BE2C (cell line): ENCODE data around the gene ZFYVE1.
"Not testable (repeated sequence)": the region's sequence is repeated elsewhere in the genome, so short reads cannot be mapped to it uniquely, and the experiment has no call there.

ENCODE experiments used
- DNase-seq: peaks from one replicate; pipeline ENCODE4 v3.0.0-alpha.2; 2020
- H3K27me3 ChIP-seq: fragments of 250-450 bp; sonication (Bioruptor Pico); 2 replicates; pipeline ENCODE4 v1.5.1; 2020; ENCODE audit warnings: mild to moderate bottlenecking
- H3K36me3 ChIP-seq: fragments of 250-450 bp; sonication (Bioruptor Pico); 2 replicates; pipeline ENCODE4 v1.5.1; 2020; ENCODE audit warnings: mild to moderate bottlenecking
- H3K4me1 ChIP-seq: fragments of 250-450 bp; sonication (Bioruptor Pico); 2 replicates; pipeline ENCODE4 v1.5.1; 2020
- H3K4me3 ChIP-seq: 2 replicates; pipeline ENCODE4 v1.5.1; 2011; ENCODE audit warnings: low read depth, low read length
- H3K9me3 ChIP-seq: fragments of 250-450 bp; sonication (Bioruptor Pico); 2 replicates; pipeline ENCODE4 v1.5.1; 2020
- TF ChIP-seq, protein P1 (sequence below): IDR thresholded peaks from 2 replicates; pipeline ENCODE4 v1.5.1; 2012; ENCODE audit warnings: mild to moderate bottlenecking, low read depth, low read length

The ZFYVE1 gene

GRCh38 chr14:73026243-73026844, 562 bp downstream of the ZFYVE1 start:
- Histone ChIP-seq H3K4me1 (no peaks in the 10 kb centered on the region), H3K27me3 (no peaks in the 10 kb centered on the region), H3K9me3 (no peaks in the 10 kb centered on the region), H3K36me3 (peaks cover 8% of the 10 kb centered on the region; the same call in 1 of the 2 replicates), H3K4me3 (peak overlapping the region; percentile 84)
- TF ChIP-seq, protein P1, sequence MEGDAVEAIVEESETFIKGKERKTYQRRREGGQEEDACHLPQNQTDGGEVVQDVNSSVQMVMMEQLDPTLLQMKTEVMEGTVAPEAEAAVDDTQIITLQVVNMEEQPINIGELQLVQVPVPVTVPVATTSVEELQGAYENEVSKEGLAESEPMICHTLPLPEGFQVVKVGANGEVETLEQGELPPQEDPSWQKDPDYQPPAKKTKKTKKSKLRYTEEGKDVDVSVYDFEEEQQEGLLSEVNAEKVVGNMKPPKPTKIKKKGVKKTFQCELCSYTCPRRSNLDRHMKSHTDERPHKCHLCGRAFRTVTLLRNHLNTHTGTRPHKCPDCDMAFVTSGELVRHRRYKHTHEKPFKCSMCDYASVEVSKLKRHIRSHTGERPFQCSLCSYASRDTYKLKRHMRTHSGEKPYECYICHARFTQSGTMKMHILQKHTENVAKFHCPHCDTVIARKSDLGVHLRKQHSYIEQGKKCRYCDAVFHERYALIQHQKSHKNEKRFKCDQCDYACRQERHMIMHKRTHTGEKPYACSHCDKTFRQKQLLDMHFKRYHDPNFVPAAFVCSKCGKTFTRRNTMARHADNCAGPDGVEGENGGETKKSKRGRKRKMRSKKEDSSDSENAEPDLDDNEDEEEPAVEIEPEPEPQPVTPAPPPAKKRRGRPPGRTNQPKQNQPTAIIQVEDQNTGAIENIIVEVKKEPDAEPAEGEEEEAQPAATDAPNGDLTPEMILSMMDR, result no peak
- DNase-seq, result peak; percentile 11

DNA sequence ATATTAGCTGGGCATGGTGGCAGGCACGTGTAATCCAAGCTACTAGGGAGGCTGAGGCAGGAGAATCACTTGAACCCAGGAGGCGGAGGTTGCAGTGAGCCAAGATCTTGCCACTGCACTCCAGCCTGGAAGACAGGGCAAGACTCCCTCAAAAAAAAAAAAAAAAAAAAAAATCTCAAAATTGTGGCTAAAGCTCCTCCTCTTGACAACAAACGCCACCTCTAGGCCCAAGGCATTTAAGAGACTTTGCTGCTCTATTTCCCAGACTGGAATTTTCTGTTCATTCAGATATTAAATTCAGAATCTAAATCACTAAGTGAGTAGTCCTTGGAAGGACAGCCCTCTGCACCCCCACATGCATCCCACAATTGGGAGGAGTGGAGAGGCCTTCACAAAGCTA, 1.4 kb downstream of the ZFYVE1 start:
- TF ChIP-seq, protein P1, result no peak
- no peak for DNase-seq
- Histone ChIP-seq H3K36me3 (peaks cover 9% of the 10 kb centered on the region; the same call in 1 of the 2 replicates), H3K4me3 (no peak overlapping the region), H3K4me1 (no peaks in the 10 kb centered on the region), H3K9me3 (no peaks in the 10 kb centered on the region), H3K27me3 (no peaks in the 10 kb centered on the region)

- peaks cover 9% of the 10 kb centered on the region; the same call in 1 of the 2 replicates for H3K36me3 ChIP-seq
- no peak overlapping the region for H3K4me3 ChIP-seq
- TF ChIP-seq, protein P1, result no peak
- no peaks in the 10 kb centered on the region for H3K27me3 ChIP-seq
- no peaks in the 10 kb centered on the region for H3K4me1 ChIP-seq
- no peak for DNase-seq
- no peaks in the 10 kb centered on the region for H3K9me3 ChIP-seq
Observed at GRCh38 chr14:73022051-73022450, 4.9 kb downstream of the ZFYVE1 start.

DNA sequence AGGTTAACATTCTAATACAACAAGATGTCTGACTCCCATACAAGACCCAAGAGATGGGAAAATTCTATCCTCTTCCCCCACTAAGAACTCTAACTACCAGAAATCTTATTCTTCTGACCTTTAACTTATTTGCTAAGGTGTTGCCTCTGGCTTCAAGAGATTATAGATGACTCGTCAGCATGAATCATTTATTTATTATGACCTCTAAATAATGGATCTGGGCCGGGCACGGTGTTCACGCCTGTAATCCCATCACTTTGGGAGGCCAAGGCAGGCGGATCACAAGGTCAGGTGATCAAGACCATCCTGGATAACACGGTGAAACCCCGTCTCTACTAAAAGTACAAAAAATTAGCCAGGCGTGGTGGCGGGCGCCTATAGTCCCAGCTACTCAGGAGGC, 10.9 kb downstream of the ZFYVE1 start:
- not testable (repeated sequence) for H3K27me3 ChIP-seq, H3K9me3 ChIP-seq, H3K4me3 ChIP-seq, DNase-seq, H3K4me1 ChIP-seq, H3K36me3 ChIP-seq

- H3K36me3 ChIP-seq, H3K4me1 ChIP-seq, H3K27me3 ChIP-seq, H3K9me3 ChIP-seq, DNase-seq, H3K4me3 ChIP-seq: not testable (repeated sequence)
Observed at GRCh38 chr14:73015552-73015951, 11.4 kb downstream of the ZFYVE1 start.

- no peak overlapping the region for H3K4me3 ChIP-seq
- no peaks in the 10 kb centered on the region for H3K9me3 ChIP-seq
- no peaks in the 10 kb centered on the region for H3K4me1 ChIP-seq
- DNase-seq, result no peak
- H3K36me3 ChIP-seq, result peaks cover 3% of the 10 kb centered on the region
- TF ChIP-seq, protein P1, result no peak
- H3K27me3 ChIP-seq, result no peaks in the 10 kb centered on the region
Observed at GRCh38 chr14:73014105-73014504, 12.8 kb downstream of the ZFYVE1 start.

GRCh38 chr14:73011189-73011588, 15.7 kb downstream of the ZFYVE1 start:
- not testable (repeated sequence) for H3K9me3 ChIP-seq, H3K4me1 ChIP-seq

GRCh38 chr14:73008501-73008900, 18.4 kb downstream of the ZFYVE1 start:
- Histone ChIP-seq H3K27me3 (no peaks in the 10 kb centered on the region), H3K9me3 (no peaks in the 10 kb centered on the region), H3K4me1 (no peaks in the 10 kb centered on the region), H3K36me3 (no peaks in the 10 kb centered on the region; the same call in none of the 2 replicates), H3K4me3 (no peak overlapping the region)
- no peak for DNase-seq
- TF ChIP-seq, protein P1, result no peak

More at GRCh38 chr14:73011189-73011588, 15.7 kb downstream of the ZFYVE1 start:
- not testable (repeated sequence) for H3K4me3 ChIP-seq, DNase-seq, H3K27me3 ChIP-seq, H3K36me3 ChIP-seq
